ENCODE data around the gene RBP3. TPM values are rescaled to one million over a fixed set of nuclear protein-coding genes. Genes with fewer than 3 reads are reported as not detected.

RBP3 gene
- total RNA-seq, 1 experiment from 2014 or later = not detected

- intact Hi-C loops (cut with micrococcal nuclease; ENCODE audit: unreplicated experiment) (loop anchor here (2.0 kb wide), 1 partner anchor 288 kb away; no protein-coding TSS in a partner anchor), in situ Hi-C loops (cut with HindIII; ENCODE audit: low pct_unique_long_range_greater_than_20kb, low sequenced_read_pairs) (no loop called here)
- CTCF ChIA-PET = interaction anchor here (1.0 to 2.4 kb wide), 3 partner anchors 265 to 286 kb away, joined by 5 to 30 read pairs (median 9); no protein-coding TSS in a partner anchor
- no peaks in the 10 kb centered on the region for H3K4me1 ChIP-seq (ENCODE audit: control insufficient read depth, insufficient read depth, low read length)
- POLR2A ChIA-PET = no interaction called here
- no peak overlapping the region for H3K27ac ChIP-seq (ENCODE audit: low read length)
- H3K9me3 ChIP-seq (ENCODE audit: control insufficient read depth, insufficient read depth, low read depth, low read length) = no peaks in the 10 kb centered on the region
- H3K36me3 ChIP-seq (ENCODE audit: control insufficient read depth, insufficient read depth, low read length) = no peaks in the 10 kb centered on the region
- H3K4me3 ChIP-seq (ENCODE audit: low read depth in 2 of 2, low read length in 2 of 2) = no peak overlapping the region
- peaks cover 3% of the 10 kb centered on the region; the same call in 1 of the 2 replicates for H3K27me3 ChIP-seq (ENCODE audit: control insufficient read depth, insufficient read depth, low read length)
- DNase-seq (ENCODE audit: low read depth, low spot score) (no peak), ATAC-seq (no peak)
- no TSS peak for BruUV-seq (replicated peaks)
- TF ChIP-seq REST (IDR thresholded peaks at IDR 0.05; ENCODE audit: insufficient read depth in 1 of 2, low read depth in 2 of 2, low read length in 1 of 2) = no peak
- no peak for TF ChIP-seq SIN3A (IDR thresholded peaks at IDR 0.05; ENCODE audit: borderline replicate concordance, insufficient read depth, low read depth, low read length)
- no peak for TF ChIP-seq TCF7L2 (IDR thresholded peaks at IDR 0.05; ENCODE audit: low read depth, low read length)
- TF ChIP-seq CTCF (IDR thresholded peaks at IDR 0.05) = no peak
- no peak for TF ChIP-seq POLR2AphosphoS5 (IDR thresholded peaks at IDR 0.05; ENCODE audit: low read depth, low read length)
Measured at GRCh38 chr10:47312663-47312995, 35.5 kb upstream of the RBP3 start.

DNA sequence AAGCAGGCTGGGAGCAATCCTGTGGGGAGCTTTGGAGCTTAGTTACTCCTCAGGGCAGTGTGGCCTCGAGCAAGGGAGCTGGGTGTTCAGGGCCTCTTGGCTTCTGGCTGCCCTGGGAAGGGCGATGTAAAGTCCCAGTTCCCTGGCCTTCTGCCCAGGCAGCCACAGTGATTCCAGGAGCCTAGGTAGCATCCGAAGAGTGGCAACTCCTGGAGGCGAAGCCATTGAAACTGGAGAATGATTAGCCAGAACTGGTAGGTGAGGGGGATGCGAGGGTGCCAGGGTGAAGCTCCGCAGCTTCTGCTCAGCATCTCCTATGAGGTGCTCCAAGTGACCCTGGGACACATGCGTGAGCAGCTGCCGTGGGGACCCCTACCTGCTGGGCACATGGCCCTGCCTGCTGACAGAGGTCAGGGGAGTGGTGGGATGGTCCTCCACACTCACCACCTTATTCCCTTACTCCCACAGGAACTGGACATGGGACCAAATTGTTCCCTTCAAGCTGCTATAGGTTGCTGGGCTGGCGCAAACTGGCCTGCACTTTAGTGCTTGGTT is 33.7 kb upstream of the RBP3 start:
- Histone ChIP-seq H3K4me1 (ENCODE audit: control insufficient read depth, insufficient read depth, low read length) (no peaks in the 10 kb centered on the region), H3K27ac (ENCODE audit: low read length) (no peak overlapping the region), H3K36me3 (ENCODE audit: control insufficient read depth, insufficient read depth, low read length) (no peaks in the 10 kb centered on the region), H3K9me3 (ENCODE audit: control insufficient read depth, insufficient read depth, low read depth, low read length) (no peaks in the 10 kb centered on the region), H3K27me3 (ENCODE audit: control insufficient read depth, insufficient read depth, low read length) (no peaks in the 10 kb centered on the region), H3K4me3 (ENCODE audit: low read depth in 2 of 2, low read length in 2 of 2) (no peak overlapping the region)
- ATAC-seq (no peak), DNase-seq (ENCODE audit: low read depth, low spot score) (no peak)
- intact Hi-C loops (cut with micrococcal nuclease; ENCODE audit: unreplicated experiment) = no loop called here
- TF ChIP-seq REST (IDR thresholded peaks at IDR 0.05; ENCODE audit: insufficient read depth in 1 of 2, low read depth in 2 of 2, low read length in 1 of 2) (no peak), POLR2AphosphoS5 (IDR thresholded peaks at IDR 0.05; ENCODE audit: low read depth, low read length) (no peak), CTCF (IDR thresholded peaks at IDR 0.05) (no peak), SIN3A (IDR thresholded peaks at IDR 0.05; ENCODE audit: borderline replicate concordance, insufficient read depth, low read depth, low read length) (no peak), TCF7L2 (IDR thresholded peaks at IDR 0.05; ENCODE audit: low read depth, low read length) (no peak)
- ChIA-PET POLR2A (no interaction called here), CTCF (interaction anchor here (0.5 to 1.2 kb wide), 2 partner anchors 145 to 267 kb away, joined by 3 to 7 read pairs; no protein-coding TSS in a partner anchor)
- in situ Hi-C loops (cut with HindIII; ENCODE audit: low pct_unique_long_range_greater_than_20kb, low sequenced_read_pairs) = no loop called here
- no TSS peak for BruUV-seq (replicated peaks)
